CD14-positive monocyte (primary cell): Measurements from ENCODE around the gene CAMKV. TPM values are rescaled to one million over a fixed set of nuclear protein-coding genes. Genes with fewer than 3 reads are reported as not detected.

Experiments used
- DNase-seq, 3 donors: peaks; one replicate each; pipeline ENCODE4 v3.0.0-alpha.2; 2011 to 2022
- H2AFZ ChIP-seq: 2 replicates; pipeline ENCODE4 v1.6.0; 2012; ENCODE audit warnings: mild to moderate bottlenecking, low read depth, low read length, inconsistent platforms; ENCODE audit not compliant: insufficient read depth, poor library complexity, severe bottlenecking
- H3K27ac ChIP-seq, 2 donors: 1 replicate in 1 of 2; 2 replicates in 1 of 2; pipeline ENCODE4 v1.5.1; 2012 to 2013; ENCODE audit warnings: low read length in 2 of 2, control low read depth in 1 of 2, inconsistent platforms in 1 of 2, low read depth in 1 of 2, mild to moderate bottlenecking in 1 of 2
- H3K27me3 ChIP-seq, 2 donors: one replicate each; pipeline versions ENCODE4 v1.6.0 to v1.6.1; 2011 to 2013; ENCODE audit warnings: low read length in 2 of 2; ENCODE audit not compliant: control insufficient read depth in 2 of 2, insufficient read depth in 2 of 2
- H3K36me3 ChIP-seq, 2 donors: replicated peaks in 1 of 2; 1 replicate in 1 of 2; 2 replicates in 1 of 2; pipeline versions ENCODE4 v1.5.1 to v1.6.1; 2012 to 2013; ENCODE audit warnings: low read length in 2 of 2, control low read depth in 1 of 2, inconsistent platforms in 1 of 2, mild to moderate bottlenecking in 1 of 2; ENCODE audit not compliant: insufficient read depth in 2 of 2, control insufficient read depth in 1 of 2
- H3K4me1 ChIP-seq, 2 donors: 1 replicate in 1 of 2; 2 replicates in 1 of 2; pipeline versions ENCODE4 v1.5.1 to v1.6.1; 2012 to 2013; ENCODE audit warnings: low read length in 2 of 2, control low read depth in 1 of 2, inconsistent platforms in 1 of 2, mild to moderate bottlenecking in 1 of 2, moderate library complexity in 1 of 2; ENCODE audit not compliant: insufficient read depth in 2 of 2, control insufficient read depth in 1 of 2
- H3K4me2 ChIP-seq: replicated peaks from 2 replicates; pipeline ENCODE3; 2012; ENCODE audit warnings: low read length, moderate library complexity, mild to moderate bottlenecking; ENCODE audit not compliant: poor library complexity, severe bottlenecking; ENCODE audit errors: extremely low read depth
- H3K4me3 ChIP-seq, 3 experiments: fragments of 200-600 bp in 1 of 3; sonication (generic) in 1 of 3; replicated peaks in 1 of 3; 1 replicate in 2 of 3; 2 replicates in 1 of 3; pipeline ENCODE4 v1.5.1; 2011 to 2013; ENCODE audit warnings: low read length in 3 of 3, mild to moderate bottlenecking in 3 of 3, control low read depth in 2 of 3, low read depth in 2 of 3, inconsistent platforms in 1 of 3, moderate library complexity in 1 of 3
- H3K79me2 ChIP-seq: 2 replicates; pipeline ENCODE4 v1.6.0; 2012; ENCODE audit warnings: mild to moderate bottlenecking, control low read depth, inconsistent platforms, low read length, moderate library complexity; ENCODE audit not compliant: insufficient read depth
- H3K9ac ChIP-seq: 2 replicates; pipeline ENCODE4 v1.6.0; 2017; ENCODE audit warnings: low read length, mild to moderate bottlenecking; ENCODE audit not compliant: insufficient read depth, poor library complexity, severe bottlenecking
- H3K9me3 ChIP-seq, 2 donors: replicated peaks in 1 of 2; 1 replicate in 1 of 2; 2 replicates in 1 of 2; pipeline versions ENCODE4 v1.5.1 to v1.6.1; 2012 to 2013; ENCODE audit warnings: low read length in 2 of 2, control low read depth in 1 of 2; ENCODE audit not compliant: control insufficient read depth in 1 of 2, insufficient read depth in 1 of 2
- H4K20me1 ChIP-seq: 2 replicates; pipeline ENCODE4 v1.6.0; 2012; ENCODE audit warnings: mild to moderate bottlenecking, low read length, control low read depth, moderate library complexity; ENCODE audit not compliant: insufficient read depth
- H3K27ac Mint-ChIP-seq, 7 donors: one replicate each; pipeline ENCODE4 v1.8.0; 2020; ENCODE audit warnings: mild to moderate bottlenecking in 7 of 7, mixed read lengths in 7 of 7, moderate library complexity in 6 of 7, inconsistent platforms in 2 of 7
- H3K27me3 Mint-ChIP-seq, 3 donors: one replicate each; pipeline ENCODE4 v1.8.0; 2021 to 2022; ENCODE audit warnings: low read depth in 3 of 3, mild to moderate bottlenecking in 3 of 3, mixed read lengths in 3 of 3, moderate library complexity in 3 of 3, inconsistent platforms in 1 of 3
- H3K36me3 Mint-ChIP-seq, 2 donors: one replicate each; pipeline ENCODE4 v1.8.0; 2020; ENCODE audit warnings: mixed read lengths in 2 of 2, inconsistent platforms in 1 of 2, mild to moderate bottlenecking in 1 of 2
- H3K4me1 Mint-ChIP-seq: one replicate; pipeline ENCODE4 v1.8.0; 2020; ENCODE audit warnings: mild to moderate bottlenecking, mixed read lengths
- H3K4me3 Mint-ChIP-seq, 2 donors: one replicate each; pipeline ENCODE4 v1.8.0; 2020; ENCODE audit warnings: mild to moderate bottlenecking in 2 of 2, mixed read lengths in 2 of 2, moderate library complexity in 1 of 2
- H3K9me3 Mint-ChIP-seq, 7 donors: one replicate each; pipeline ENCODE4 v1.8.0; 2020 to 2022; ENCODE audit warnings: mixed read lengths in 7 of 7, mild to moderate bottlenecking in 6 of 7, moderate library complexity in 6 of 7, inconsistent platforms in 2 of 7
- CTCF ChIP-seq: fragments of 200-600 bp; IDR thresholded peaks from one replicate; pipeline ENCODE4 v1.8.0; 2022; ENCODE audit warnings: antibody characterized with exemption, mild to moderate bottlenecking
- WGBS: methylation state at CpG from one replicate; pipeline ENCODE4 v1.1.5; 2013; ENCODE audit warnings: missing lambda C conversion rate; ENCODE audit not compliant: insufficient coverage; 5-methylcytosine and 5-hydroxymethylcytosine counted together
- intact Hi-C, 2 donors: fragments of 100-400 bp; cut with micrococcal nuclease; formaldehyde crosslinking; loops; one replicate each; pipeline versions ENCODE4 v1.15.0 to v1.15.1; 2023
- polyA plus RNA-seq, 3 donors: library from polyadenylated mRNA; depleted of rRNA in 1 of 3; unstranded in 2 of 3; stranded (reverse) in 1 of 3; fragments of 300-500 nt in 2 of 3; fragments of >200 nt in 1 of 3; fragmentation: Illumina TruSeq in 2 of 3; gene quantifications; 1 replicate in 2 of 3; 2 replicates in 1 of 3; pipeline ENCODE4 v1.2.3, GENCODE V29; 2012 to 2021

CAMKV gene
- polyA plus RNA-seq, 3 donors = 0.03 to 0.10 TPM; not detected in 1

- H3K4me1 Mint-ChIP-seq = peaks cover 20% of the 10 kb centered on the region
- intact Hi-C loops = no loop called here
- Histone ChIP-seq H3K4me1 (peaks cover 18 to 24% of the 10 kb centered on the region in 2 donors), H3K36me3 (no peaks in the 10 kb centered on the region), H2AFZ (no peak overlapping the region), H3K4me2 (no peak overlapping the region), H4K20me1 (no peaks in the 10 kb centered on the region), H3K27me3 (no peaks in the 10 kb centered on the region), H3K9me3 (no peaks in the 10 kb centered on the region), H3K79me2 (no peaks in the 10 kb centered on the region), H3K9ac (no peak overlapping the region), H3K4me3 (no peak overlapping the region), H3K27ac (no peak overlapping the region)
- peaks cover 0 to 6% (median 2%) of the 10 kb centered on the region in 3 donors for H3K27me3 Mint-ChIP-seq
- H3K36me3 Mint-ChIP-seq = no peaks in the 10 kb centered on the region
- TF ChIP-seq CTCF = no peak
- no peaks in the 10 kb centered on the region for H3K9me3 Mint-ChIP-seq
- no peak overlapping the region for H3K4me3 Mint-ChIP-seq
- 80% methylated on average over 2 of the region's 11 CpGs for WGBS
- no peak for DNase-seq
- H3K27ac Mint-ChIP-seq = peak overlapping the region in 1 of 7 donors; percentile 33
Observed at GRCh38 chr3:49901366-49902339, 31.9 kb upstream of the CAMKV start.

- H4K20me1 ChIP-seq = no peaks in the 10 kb centered on the region
- WGBS = 82% methylated on average over 7 of the region's 8 CpGs
- no peaks in the 10 kb centered on the region for H3K27me3 ChIP-seq
- Mint-ChIP-seq H3K36me3 (no peaks in the 10 kb centered on the region), H3K9me3 (no peaks in the 10 kb centered on the region), H3K27ac (peak overlapping the region in 1 of 7 donors; percentile 35), H3K4me1 (peaks cover 10% of the 10 kb centered on the region), H3K4me3 (no peak overlapping the region), H3K27me3 (peaks cover 2 to 6% (median 5%) of the 10 kb centered on the region in 3 donors)
- intact Hi-C loops = no loop called here
- TF ChIP-seq CTCF = no peak
- H3K79me2 ChIP-seq = no peaks in the 10 kb centered on the region
- H2AFZ ChIP-seq = no peak overlapping the region
- H3K9ac ChIP-seq = no peak overlapping the region
- H3K4me3 ChIP-seq = no peak overlapping the region
- H3K4me2 ChIP-seq = no peak overlapping the region
- no peaks in the 10 kb centered on the region for H3K36me3 ChIP-seq
- H3K9me3 ChIP-seq = no peaks in the 10 kb centered on the region
- H3K27ac ChIP-seq = no peak overlapping the region
- H3K4me1 ChIP-seq = peaks cover 8 to 14% of the 10 kb centered on the region in 2 donors
- no peak for DNase-seq
Observed at GRCh38 chr3:49900491-49901153, 30.9 kb upstream of the CAMKV start.
